HG03460 (cell line): Measurements from ENCODE around the gene ADORA2A.

Source experiments
- ATAC-seq: cut with Tn5 transposase; IDR thresholded peaks from one replicate; pipeline ENCODE4 v1.9.1; 2021; ENCODE audit not compliant: unreplicated experiment

Gene ADORA2A

DNA sequence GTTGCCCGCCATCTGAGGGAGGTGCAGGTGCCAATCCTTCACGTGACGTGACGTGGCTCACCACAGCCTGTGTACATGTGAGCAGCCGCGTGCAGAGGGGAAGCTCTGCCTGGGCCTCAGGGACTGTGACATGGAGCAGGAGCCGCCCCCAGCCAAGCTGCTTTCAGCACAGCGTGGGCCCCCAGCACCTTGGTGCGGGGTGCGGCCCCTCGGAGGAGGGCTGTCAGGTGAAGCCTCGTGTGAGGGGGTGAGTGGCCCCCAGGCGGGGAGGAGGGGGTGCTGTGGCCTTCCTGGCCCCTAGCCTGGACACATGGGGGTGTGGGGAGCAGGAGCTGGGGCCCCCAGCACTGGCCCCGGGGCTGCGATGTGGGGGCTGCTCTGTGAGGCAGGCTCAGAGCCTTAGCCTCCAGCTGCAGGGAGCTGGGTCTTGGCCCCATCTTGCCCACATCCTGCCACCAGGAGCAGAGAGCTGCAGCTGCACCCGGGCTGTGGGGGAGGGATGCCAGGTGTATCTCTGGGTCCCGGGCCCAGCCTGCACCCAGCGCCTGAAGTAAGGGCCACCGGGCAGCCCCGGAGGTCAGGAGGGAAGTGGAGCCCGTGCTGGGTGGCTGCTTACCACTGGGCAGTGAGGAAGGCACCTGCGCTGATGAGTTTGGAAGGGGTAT, at the start of gene ADORA2A:
ADORA2A (plus strand) TSS at position 100 of the 665 bp plus-strand sequence. CDS start 5,806 bp downstream, outside the sequence.
- peak; percentile 47 for ATAC-seq

GRCh38 chr22:24379536-24379935, 47.9 kb upstream of the ADORA2A start:
- no peak for ATAC-seq

- no peak for ATAC-seq
Measured at GRCh38 chr22:24380220-24380904, 47.0 kb upstream of the ADORA2A start.

DNA sequence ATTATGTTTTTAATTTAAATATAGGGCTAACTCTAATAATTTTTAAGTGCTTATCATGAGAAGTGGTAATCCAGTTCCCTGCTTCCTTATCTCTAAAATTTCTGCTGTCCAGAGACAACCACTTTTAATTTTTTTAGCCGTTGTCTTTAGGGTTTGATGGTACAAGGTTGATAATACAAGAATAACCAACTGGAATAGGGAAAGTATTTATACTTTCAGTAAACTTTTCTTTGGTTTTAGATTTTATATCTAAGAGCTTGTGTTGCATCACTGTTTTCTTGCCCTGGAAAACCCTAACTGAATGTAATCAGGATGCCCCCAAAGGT, 46.5 kb upstream of the ADORA2A start:
- no peak for ATAC-seq

- no peak for ATAC-seq
Measured at GRCh38 chr22:24383061-24383460, 44.3 kb upstream of the ADORA2A start.

DNA sequence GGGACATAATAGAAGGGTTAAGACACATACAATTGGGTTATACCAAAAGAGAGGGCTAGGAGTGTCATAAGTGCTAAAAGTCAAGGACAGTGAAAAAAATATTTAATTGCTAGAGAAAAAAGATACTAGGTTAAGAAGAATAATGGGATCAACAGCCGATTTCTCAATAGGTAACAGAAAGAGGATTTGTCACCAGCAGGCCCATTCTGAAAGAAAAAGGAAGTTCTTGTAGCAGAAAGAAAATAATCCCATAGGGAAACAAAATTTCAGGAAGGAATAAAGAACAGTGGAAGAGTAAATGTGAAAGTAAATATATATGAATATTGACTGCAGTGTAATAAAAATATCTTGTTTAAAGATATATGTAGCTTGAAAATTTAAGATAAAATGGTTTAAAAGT, 43.3 kb upstream of the ADORA2A start:
- ATAC-seq, result no peak

GRCh38 chr22:24386937-24387471, 40.4 kb upstream of the ADORA2A start:
- ATAC-seq, result no peak

DNA sequence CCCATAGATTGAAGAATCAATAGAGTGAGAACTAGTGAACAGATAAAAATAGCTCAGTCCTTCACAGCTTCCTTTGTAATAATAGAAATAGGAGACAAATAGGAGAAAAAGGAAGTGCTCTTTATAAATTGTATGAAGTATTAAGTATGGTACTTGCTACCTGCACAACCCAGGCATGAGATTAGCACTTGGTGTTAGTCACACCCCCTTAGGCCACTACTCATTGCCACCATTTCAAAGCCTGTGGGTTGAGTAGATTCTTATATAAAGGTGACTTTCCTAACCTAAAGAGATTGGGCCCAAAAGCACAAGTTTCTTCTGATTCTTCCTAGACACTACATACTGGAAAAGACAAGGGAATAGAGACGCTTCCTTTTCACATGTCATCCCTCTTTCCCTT, 37.7 kb upstream of the ADORA2A start:
- no peak for ATAC-seq

DNA sequence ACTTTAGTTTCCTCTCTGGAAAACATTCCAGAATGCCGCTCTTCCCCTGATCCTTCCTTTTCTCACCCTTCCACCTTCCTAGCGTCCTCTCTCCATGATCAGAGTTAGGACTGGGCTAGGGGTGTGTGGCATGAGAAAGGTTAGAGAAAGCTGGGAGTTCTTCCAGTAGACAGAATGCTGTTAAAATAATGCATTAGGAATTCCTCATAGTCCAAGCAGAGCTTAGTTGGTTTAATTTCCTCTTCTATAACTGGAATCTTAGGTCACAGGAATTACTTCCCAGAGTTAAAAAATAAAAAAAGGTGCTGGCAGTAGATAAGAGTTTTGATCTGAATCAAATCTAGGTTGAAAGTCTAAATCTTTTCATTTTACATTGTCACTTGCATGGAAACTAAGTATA, 37.2 kb upstream of the ADORA2A start:
- no peak for ATAC-seq

- ATAC-seq, result no peak
Measured at GRCh38 chr22:24390576-24390975, 36.8 kb upstream of the ADORA2A start.

GRCh38 chr22:24391836-24392217, 35.6 kb upstream of the ADORA2A start:
- no peak for ATAC-seq

GRCh38 chr22:24392218-24392931, 35.0 kb upstream of the ADORA2A start:
- ATAC-seq, result no peak

DNA sequence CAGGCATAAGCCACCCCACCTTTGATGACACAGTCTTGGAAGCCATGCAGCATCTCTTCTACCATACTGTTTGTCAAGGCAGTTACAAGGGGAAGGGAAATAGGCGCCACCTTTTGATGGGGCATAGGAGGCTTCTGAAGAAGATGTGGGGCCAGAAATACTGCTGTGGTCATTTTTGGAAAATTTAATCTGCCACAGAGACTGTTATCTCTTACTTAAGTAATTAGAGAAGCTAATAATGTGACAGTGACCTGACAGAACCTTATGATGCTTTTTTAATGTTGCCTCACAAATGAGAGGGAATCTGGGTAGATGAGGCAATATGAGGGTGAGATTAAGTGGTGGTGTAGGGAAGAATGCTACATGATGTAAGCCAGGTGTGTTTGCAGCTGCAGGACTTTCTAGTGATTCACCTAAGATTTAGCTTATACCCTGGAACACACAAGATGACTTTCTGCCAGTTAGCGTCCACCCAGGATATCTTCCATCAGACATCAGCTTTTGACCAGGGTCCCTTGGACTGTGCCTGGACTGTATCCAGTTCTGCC, 34.3 kb upstream of the ADORA2A start:
- ATAC-seq, result no peak

DNA sequence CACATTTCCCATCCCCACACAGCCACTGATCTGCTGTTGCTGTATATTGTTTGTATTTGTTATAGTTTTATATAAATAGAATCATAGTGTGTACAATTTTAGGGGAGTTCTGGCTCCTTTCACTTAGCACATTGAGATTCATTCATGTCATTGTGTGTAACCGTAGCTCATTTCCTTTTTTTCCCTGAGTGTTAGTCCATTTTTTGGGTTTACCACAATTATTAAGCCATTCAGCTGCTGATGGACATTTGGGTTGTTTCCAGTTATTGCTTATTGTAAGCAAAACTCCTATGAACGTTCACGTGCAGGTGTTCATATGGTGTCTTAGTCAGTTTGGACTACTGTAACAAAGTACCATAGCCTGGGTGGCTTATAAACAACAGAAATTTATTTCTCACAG, 33.6 kb upstream of the ADORA2A start:
- ATAC-seq, result no peak

DNA sequence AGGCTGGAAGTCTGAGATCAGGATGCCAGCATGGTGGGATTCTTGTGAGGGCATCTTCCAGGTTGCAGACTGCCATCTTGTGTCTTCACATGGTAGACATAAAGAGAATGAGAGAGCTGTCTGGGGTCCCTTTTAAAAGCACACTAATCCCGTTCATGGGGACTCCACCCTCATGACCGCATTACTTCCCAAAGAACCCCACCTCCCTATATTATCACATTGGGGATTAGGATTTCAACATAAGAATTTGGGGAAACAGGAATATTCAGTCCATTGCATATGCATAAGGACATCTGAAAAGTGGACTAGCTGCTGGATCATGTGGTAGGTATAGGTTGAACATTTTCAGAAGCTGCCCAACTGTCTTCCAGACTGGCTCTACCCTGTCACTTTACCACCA, 33.1 kb upstream of the ADORA2A start:
- no peak for ATAC-seq

GRCh38 chr22:24398409-24398808, 29.0 kb upstream of the ADORA2A start:
- no peak for ATAC-seq

DNA sequence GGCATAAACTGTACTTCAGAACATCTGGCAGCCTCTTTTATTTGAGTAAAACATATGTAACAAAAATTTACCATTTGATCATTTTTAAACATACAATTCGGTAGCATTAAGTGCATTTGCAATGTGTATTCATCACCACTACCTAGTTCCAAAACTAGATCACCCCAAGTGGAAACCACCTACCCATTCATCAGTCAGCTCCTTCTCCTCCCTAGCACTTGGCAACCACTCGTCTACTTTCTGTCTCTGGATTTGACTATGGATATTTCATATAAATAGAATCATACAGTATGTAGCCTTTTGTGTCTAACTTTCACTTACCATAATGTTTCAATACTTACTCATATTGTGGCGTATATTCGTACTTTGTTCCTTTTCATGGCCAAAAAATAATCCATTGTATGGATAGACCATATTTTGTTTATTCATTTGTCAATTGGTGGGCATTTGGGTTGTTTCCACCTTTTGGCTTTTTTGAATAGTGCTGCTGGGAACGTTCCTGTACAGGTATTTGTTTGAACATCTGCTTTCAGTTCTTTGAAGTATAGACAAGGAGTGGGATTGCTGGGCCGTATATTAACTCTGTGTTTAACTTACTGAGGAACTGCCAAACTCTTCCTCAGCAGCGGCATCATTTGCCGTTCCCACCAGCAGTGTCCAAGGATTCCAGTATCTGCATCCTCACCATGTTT, 27.2 kb upstream of the ADORA2A start:
- no peak for ATAC-seq

DNA sequence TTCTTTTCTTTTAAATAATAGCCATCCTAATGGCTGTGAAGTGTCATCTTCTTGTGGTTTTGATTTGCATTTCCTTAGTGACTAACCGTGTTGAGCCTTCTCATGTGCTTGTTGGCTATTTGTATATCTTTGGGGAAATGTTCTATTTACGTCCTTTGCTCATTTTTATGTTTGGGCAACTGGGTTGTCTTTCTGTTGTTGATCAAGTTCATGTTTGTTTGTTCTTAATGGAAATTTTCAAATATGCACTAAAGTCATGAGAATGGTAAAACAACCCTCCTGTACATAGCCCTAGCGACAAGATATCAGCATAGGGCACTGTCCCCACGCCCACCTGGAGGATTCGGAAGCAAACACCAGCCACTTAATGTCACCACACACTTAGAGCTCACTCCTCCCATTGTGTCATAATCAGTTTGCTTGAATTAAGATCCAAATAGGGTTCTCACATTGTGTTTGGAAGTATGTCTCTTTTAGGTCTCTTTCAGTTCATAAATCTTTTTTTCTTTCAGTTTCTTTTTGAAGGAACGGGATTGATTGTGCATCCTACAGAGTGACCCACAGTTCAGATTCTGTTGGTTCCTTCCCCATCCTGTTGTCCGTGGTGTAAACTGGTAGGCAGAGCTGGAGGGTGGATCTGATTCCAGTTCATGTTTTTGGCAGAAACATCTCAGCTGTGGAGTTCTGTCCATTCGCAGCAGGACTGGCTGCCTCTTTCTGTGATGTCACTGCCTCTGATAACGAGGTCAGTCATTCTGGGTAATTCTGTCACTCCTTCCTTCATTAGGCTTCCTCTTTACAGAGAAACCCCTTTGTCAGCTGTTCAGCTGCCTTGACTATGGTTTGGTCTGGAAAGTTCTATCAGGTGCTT, 26.4 kb upstream of the ADORA2A start:
- ATAC-seq, result peak; percentile 36

GRCh38 chr22:24401931-24402367, 25.4 kb upstream of the ADORA2A start:
- peak; percentile 5 for ATAC-seq
